ENCODE data around the gene PRKAA2. TPM values are rescaled to one million over a fixed set of nuclear protein-coding genes. Genes with fewer than 3 reads are reported as not detected.

PRKAA2 gene
- total and polyA plus RNA-seq, 2 of the 13 experiments (the other 11 are each of a cell fraction or from before 2014, with no cell fraction given), result 6.0 to 7.5 TPM

DNA sequence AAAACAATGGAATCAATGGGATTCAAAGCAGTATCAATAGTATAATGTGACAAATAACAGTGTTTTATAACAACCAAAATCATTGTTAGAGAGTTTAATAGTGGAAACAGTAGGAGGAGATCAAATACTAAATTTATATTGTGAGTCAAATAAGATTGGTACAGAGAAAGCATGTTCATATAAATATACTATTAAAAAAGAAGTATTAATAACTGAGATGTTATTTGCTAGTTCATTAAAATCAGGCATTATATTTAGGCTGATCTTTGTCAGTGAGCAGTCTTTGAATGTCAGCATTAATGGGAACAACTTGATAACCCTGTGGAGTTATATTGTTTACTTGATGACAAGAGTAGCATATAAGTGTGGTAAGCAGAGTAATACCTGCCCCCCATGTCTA, 30.6 kb downstream of the PRKAA2 start:
- H3K4me1 ChIP-seq (ENCODE audit: insufficient read depth, low read length), result peaks cover 10% of the 10 kb centered on the region; the same call in 1 of the 2 replicates
- H3K9me3 ChIP-seq (ENCODE audit: low read length), result no peaks in the 10 kb centered on the region
- no peak for TF ChIP-seq KLF11 (CRISPR knock-in tag; IDR thresholded peaks at IDR 0.05)
- no peak for TF ChIP-seq ZKSCAN8 (CRISPR knock-in tag; IDR thresholded peaks at IDR 0.05; ENCODE audit: borderline replicate concordance)
- no peak for TF ChIP-seq CENPT (CRISPR knock-in tag; IDR thresholded peaks at IDR 0.05; ENCODE audit: low read depth)
- no peak for TF ChIP-seq MIER3 (CRISPR knock-in tag; IDR thresholded peaks at IDR 0.05; ENCODE audit: borderline replicate concordance)
- TF ChIP-seq POLR2AphosphoS2 (IDR thresholded peaks at IDR 0.05; ENCODE audit: low read depth, low read length), result no peak
- no peak for TF ChIP-seq MIXL1 (CRISPR knock-in tag; IDR thresholded peaks at IDR 0.05)
- TF ChIP-seq, protein P1, sequence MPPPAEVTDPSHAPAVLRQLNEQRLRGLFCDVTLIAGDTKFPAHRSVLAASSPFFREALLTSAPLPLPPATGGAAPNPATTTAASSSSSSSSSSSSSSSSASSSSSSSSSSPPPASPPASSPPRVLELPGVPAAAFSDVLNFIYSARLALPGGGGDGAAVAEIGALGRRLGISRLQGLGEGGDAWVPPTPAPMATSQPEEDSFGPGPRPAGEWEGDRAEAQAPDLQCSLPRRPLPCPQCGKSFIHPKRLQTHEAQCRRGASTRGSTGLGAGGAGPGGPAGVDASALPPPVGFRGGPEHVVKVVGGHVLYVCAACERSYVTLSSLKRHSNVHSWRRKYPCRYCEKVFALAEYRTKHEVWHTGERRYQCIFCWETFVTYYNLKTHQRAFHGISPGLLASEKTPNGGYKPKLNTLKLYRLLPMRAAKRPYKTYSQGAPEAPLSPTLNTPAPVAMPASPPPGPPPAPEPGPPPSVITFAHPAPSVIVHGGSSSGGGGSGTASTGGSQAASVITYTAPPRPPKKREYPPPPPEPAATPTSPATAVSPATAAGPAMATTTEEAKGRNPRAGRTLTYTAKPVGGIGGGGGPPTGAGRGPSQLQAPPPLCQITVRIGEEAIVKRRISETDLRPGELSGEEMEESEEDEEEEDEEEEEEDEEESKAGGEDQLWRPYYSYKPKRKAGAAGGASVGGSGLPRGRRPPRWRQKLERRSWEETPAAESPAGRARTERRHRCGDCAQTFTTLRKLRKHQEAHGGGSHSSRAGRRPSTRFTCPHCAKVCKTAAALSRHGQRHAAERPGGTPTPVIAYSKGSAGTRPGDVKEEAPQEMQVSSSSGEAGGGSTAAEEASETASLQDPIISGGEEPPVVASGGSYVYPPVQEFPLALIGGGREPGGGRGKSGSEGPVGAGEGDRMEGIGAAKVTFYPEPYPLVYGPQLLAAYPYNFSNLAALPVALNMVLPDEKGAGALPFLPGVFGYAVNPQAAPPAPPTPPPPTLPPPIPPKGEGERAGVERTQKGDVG (CRISPR knock-in tag; IDR thresholded peaks at IDR 0.05; ENCODE audit: borderline replicate concordance), result no peak
- TF ChIP-seq GFI1 (CRISPR knock-in tag; IDR thresholded peaks at IDR 0.05; ENCODE audit: borderline replicate concordance), result no peak
- no peak for TF ChIP-seq GABPB1 (CRISPR knock-in tag; IDR thresholded peaks at IDR 0.05)
- no peak for TF ChIP-seq TSC22D2 (CRISPR knock-in tag; IDR thresholded peaks at IDR 0.05; ENCODE audit: borderline replicate concordance)
- TF ChIP-seq CHD4 (IDR thresholded peaks at IDR 0.05; ENCODE audit: borderline replicate concordance, low read length), result no peak
- TF ChIP-seq, protein P2, sequence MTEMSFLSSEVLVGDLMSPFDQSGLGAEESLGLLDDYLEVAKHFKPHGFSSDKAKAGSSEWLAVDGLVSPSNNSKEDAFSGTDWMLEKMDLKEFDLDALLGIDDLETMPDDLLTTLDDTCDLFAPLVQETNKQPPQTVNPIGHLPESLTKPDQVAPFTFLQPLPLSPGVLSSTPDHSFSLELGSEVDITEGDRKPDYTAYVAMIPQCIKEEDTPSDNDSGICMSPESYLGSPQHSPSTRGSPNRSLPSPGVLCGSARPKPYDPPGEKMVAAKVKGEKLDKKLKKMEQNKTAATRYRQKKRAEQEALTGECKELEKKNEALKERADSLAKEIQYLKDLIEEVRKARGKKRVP (CRISPR knock-in tag; IDR thresholded peaks at IDR 0.05), result no peak
- TF ChIP-seq, protein P3, sequence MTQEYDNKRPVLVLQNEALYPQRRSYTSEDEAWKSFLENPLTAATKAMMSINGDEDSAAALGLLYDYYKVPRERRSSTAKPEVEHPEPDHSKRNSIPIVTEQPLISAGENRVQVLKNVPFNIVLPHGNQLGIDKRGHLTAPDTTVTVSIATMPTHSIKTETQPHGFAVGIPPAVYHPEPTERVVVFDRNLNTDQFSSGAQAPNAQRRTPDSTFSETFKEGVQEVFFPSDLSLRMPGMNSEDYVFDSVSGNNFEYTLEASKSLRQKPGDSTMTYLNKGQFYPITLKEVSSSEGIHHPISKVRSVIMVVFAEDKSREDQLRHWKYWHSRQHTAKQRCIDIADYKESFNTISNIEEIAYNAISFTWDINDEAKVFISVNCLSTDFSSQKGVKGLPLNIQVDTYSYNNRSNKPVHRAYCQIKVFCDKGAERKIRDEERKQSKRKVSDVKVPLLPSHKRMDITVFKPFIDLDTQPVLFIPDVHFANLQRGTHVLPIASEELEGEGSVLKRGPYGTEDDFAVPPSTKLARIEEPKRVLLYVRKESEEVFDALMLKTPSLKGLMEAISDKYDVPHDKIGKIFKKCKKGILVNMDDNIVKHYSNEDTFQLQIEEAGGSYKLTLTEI (CRISPR knock-in tag; conservative IDR thresholded peaks at IDR 0.05), result no peak
- ChIA-PET POLR2A (no interaction called here), CTCF (ENCODE audit: low intra/inter-chr PET ratio, low total read pairs) (no interaction called here)
- H3K27ac ChIP-seq (ENCODE audit: extremely low read length, insufficient read depth, low read length), result no peak overlapping the region
- DNase-seq (ENCODE audit: low spot score) (no peak), ATAC-seq (no peak), FAIRE-seq (no peak)
- peaks cover 15% of the 10 kb centered on the region for H3K79me2 ChIP-seq (ENCODE audit: insufficient read depth, low read length)
- no peaks in the 10 kb centered on the region for H4K20me1 ChIP-seq (ENCODE audit: insufficient read depth, low read length)
- no peak overlapping the region for H2AFZ ChIP-seq (ENCODE audit: low read length)
- no peak overlapping the region for H3K4me3 ChIP-seq (replicated peaks in 1 of 3; ENCODE audit: insufficient read depth in 1 of 3, low read depth in 2 of 3, low read length in 3 of 3)
- H3K9ac ChIP-seq (ENCODE audit: insufficient read depth, low read depth, low read length), result no peak overlapping the region
- no TSS peak for BruUV-seq (replicated peaks)
- intact Hi-C loops (cut with micrococcal nuclease; ENCODE audit: unreplicated experiment), result no loop called here
- H3K27me3 ChIP-seq (ENCODE audit: control insufficient read depth in 1 of 2, insufficient read depth in 2 of 2, low read length in 2 of 2), result no peaks in the 10 kb centered on the region
- in situ Hi-C loops (cut with HindIII; ENCODE audit: extremely low pct_ligation_motif_present, low pct_unique_long_range_greater_than_20kb), result no loop called here
- peaks cover 4 to 11% of the 10 kb centered on the region in 2 experiments; a peak in 4 of 5 replicates for H3K36me3 ChIP-seq (replicated peaks in 1 of 2; ENCODE audit: control insufficient read depth in 1 of 2, insufficient read depth in 2 of 2, low read length in 2 of 2)
- no peak overlapping the region for H3K4me2 ChIP-seq (ENCODE audit: low read depth, low read length)

Data from HepG2 (cell line).